Keratinocyte (primary cell): ENCODE measurements around the gene CDH9. TPM values are rescaled to one million over a fixed set of nuclear protein-coding genes. Genes with fewer than 3 reads are reported as not detected.

Source experiments
- DNase-seq: peaks from one replicate; pipeline ENCODE4 v3.0.0-alpha.2; 2011; ENCODE audit warnings: low read depth, missing footprints, low spot score
- FAIRE-seq: peaks from 2 replicates; lab custom pipeline; 2011; peaks lifted over from hg19 to GRCh38; lab: Jason Lieb, UNC
- H2AFZ ChIP-seq: 2 replicates; pipeline ENCODE4 v1.6.0; 2012; ENCODE audit warnings: low read length, control low read depth, inconsistent platforms; ENCODE audit not compliant: control insufficient read depth
- H3K27ac ChIP-seq: 2 replicates; pipeline ENCODE4 v1.5.1; 2011; ENCODE audit warnings: low read length; ENCODE audit not compliant: control insufficient read depth, insufficient read depth
- H3K27me3 ChIP-seq: 3 replicates; pipeline ENCODE4 v1.6.0; 2011; ENCODE audit warnings: low read length; ENCODE audit not compliant: control insufficient read depth, insufficient read depth; ENCODE audit errors: extremely low read depth
- H3K36me3 ChIP-seq, 2 experiments: 2 replicates in 1 of 2; 3 replicates in 1 of 2; pipeline ENCODE4 v1.5.1; 2011; ENCODE audit warnings: low read length in 2 of 2, mild to moderate bottlenecking in 1 of 2; ENCODE audit not compliant: control insufficient read depth in 2 of 2, insufficient read depth in 2 of 2; ENCODE audit errors: extremely low read depth in 1 of 2
- H3K4me1 ChIP-seq: 3 replicates; pipeline ENCODE4 v1.5.1; 2011; ENCODE audit warnings: low read length; ENCODE audit not compliant: control insufficient read depth, insufficient read depth; ENCODE audit errors: extremely low read depth
- H3K4me2 ChIP-seq: 3 replicates; pipeline ENCODE4 v1.6.0; 2011; ENCODE audit warnings: low read depth, low read length; ENCODE audit not compliant: control insufficient read depth, insufficient read depth; ENCODE audit errors: extremely low read depth
- H3K4me3 ChIP-seq, 3 experiments: fragments of 200-600 bp in 1 of 3; sonication (generic) in 1 of 3; 2 replicates in 2 of 3; 3 replicates in 1 of 3; pipeline ENCODE4 v1.5.1; 2011 to 2016; ENCODE audit warnings: low read length in 3 of 3, mild to moderate bottlenecking in 3 of 3, control low read depth in 2 of 3, inconsistent platforms in 1 of 3, low read depth in 1 of 3, mixed read lengths in 1 of 3, mixed run types in 1 of 3, moderate library complexity in 1 of 3; ENCODE audit not compliant: control insufficient read depth in 2 of 3, insufficient read depth in 2 of 3; ENCODE audit errors: extremely low read depth in 1 of 3
- H3K79me2 ChIP-seq: 2 replicates; pipeline ENCODE4 v1.6.0; 2012; ENCODE audit warnings: low read length; ENCODE audit not compliant: control insufficient read depth, insufficient read depth
- H3K9ac ChIP-seq: 3 replicates; pipeline ENCODE4 v1.6.0; 2011; ENCODE audit warnings: low read length; ENCODE audit not compliant: control insufficient read depth, insufficient read depth; ENCODE audit errors: extremely low read depth
- H3K9me1 ChIP-seq: 3 replicates; pipeline ENCODE4 v1.6.0; 2011; ENCODE audit warnings: low read length; ENCODE audit not compliant: control insufficient read depth, insufficient read depth; ENCODE audit errors: extremely low read depth
- H3K9me3 ChIP-seq: 2 replicates; pipeline ENCODE4 v1.5.1; 2012; ENCODE audit warnings: low read depth, low read length; ENCODE audit not compliant: control insufficient read depth
- H4K20me1 ChIP-seq: 3 replicates; pipeline ENCODE4 v1.6.0; 2011; ENCODE audit warnings: low read length; ENCODE audit not compliant: control insufficient read depth, insufficient read depth; ENCODE audit errors: extremely low read depth
- CTCF ChIP-seq, 3 experiments: IDR thresholded peaks in 1 of 3; conservative IDR thresholded peaks in 1 of 3; optimal IDR thresholded peaks in 1 of 3; 2 replicates in 2 of 3; 3 replicates in 1 of 3; pipeline versions ENCODE3 to v1.5.1; 2011; ENCODE audit warnings: low read length in 3 of 3, mild to moderate bottlenecking in 3 of 3, moderate library complexity in 2 of 3, control low read depth in 1 of 3, inconsistent platforms in 1 of 3; ENCODE audit not compliant: insufficient read depth in 2 of 3; ENCODE audit errors: extremely low read depth in 1 of 3
- EZH2 ChIP-seq: IDR thresholded peaks from one replicate; pipeline ENCODE4 v1.6.1; 2012; ENCODE audit warnings: inconsistent platforms, mild to moderate bottlenecking, low read length, moderate library complexity
- dilution Hi-C: fragments of 300-500 bp; cut with MboI; formaldehyde crosslinking; loops from one replicate; pipeline ENCODE4 v1.7.0; 2020; ENCODE audit warnings: low sequenced_read_pairs; ENCODE audit not compliant: extremely low pct_ligation_motif_present
- polyA plus RNA-seq, 5 experiments: library from polyadenylated mRNA; depleted of rRNA in 3 of 5; stranded (reverse) in 3 of 5; stranded (forward) in 1 of 5; unstranded in 1 of 5; fragments of >200 nt; gene quantifications; 1 replicate in 1 of 5; 2 replicates in 3 of 5; 3 replicates in 1 of 5; pipeline versions ENCODE4 v1.2.1 to v1.2.3, GENCODE V29; 2011 to 2012; ENCODE audit warnings: missing spikeins in 2 of 5, low read depth in 1 of 5, low replicate concordance in 1 of 5

Gene CDH9
- polyA plus RNA-seq, 1 donor (not counting 4 experiments of a cell fraction or from before 2014, with no cell fraction given), result not detected

GRCh38 chr5:26903469-26903868 is 134.9 kb downstream of the CDH9 start:
- no peaks in the 10 kb centered on the region for H3K9me1 ChIP-seq
- no peak overlapping the region for H3K4me3 ChIP-seq
- H3K9ac ChIP-seq, result no peak overlapping the region
- H3K79me2 ChIP-seq, result no peaks in the 10 kb centered on the region
- DNase-seq (no peak), FAIRE-seq (no peak)
- H3K4me2 ChIP-seq, result no peak overlapping the region
- no peaks in the 10 kb centered on the region for H3K4me1 ChIP-seq
- H3K36me3 ChIP-seq, result no peaks in the 10 kb centered on the region
- H3K9me3 ChIP-seq, result no peaks in the 10 kb centered on the region
- no peaks in the 10 kb centered on the region for H4K20me1 ChIP-seq
- dilution Hi-C loops, result no loop called here
- no peak overlapping the region for H3K27ac ChIP-seq
- TF ChIP-seq CTCF (optimal IDR thresholded peaks at IDR 0.05 in 1 of 3, IDR thresholded peaks at IDR 0.05 in 1 of 3, conservative IDR thresholded peaks at IDR 0.05 in 1 of 3; ENCODE audit: extremely low read depth in 1 of 3, insufficient read depth in 2 of 3, low read length in 3 of 3), result no peak
- no peak for TF ChIP-seq EZH2
- no peaks in the 10 kb centered on the region for H3K27me3 ChIP-seq
- no peak overlapping the region for H2AFZ ChIP-seq

GRCh38 chr5:26894719-26895263 is 143.6 kb downstream of the CDH9 start:
- Histone ChIP-seq H3K9ac (no peak overlapping the region), H3K4me1 (no peaks in the 10 kb centered on the region), H2AFZ (no peak overlapping the region), H3K27me3 (no peaks in the 10 kb centered on the region), H3K27ac (no peak overlapping the region), H3K4me2 (no peak overlapping the region), H4K20me1 (no peaks in the 10 kb centered on the region), H3K4me3 (no peak overlapping the region), H3K9me1 (no peaks in the 10 kb centered on the region), H3K79me2 (no peaks in the 10 kb centered on the region), H3K36me3 (no peaks in the 10 kb centered on the region), H3K9me3 (no peaks in the 10 kb centered on the region)
- dilution Hi-C loops, result no loop called here
- FAIRE-seq (no peak), DNase-seq (no peak)
- no peak for TF ChIP-seq CTCF (optimal IDR thresholded peaks at IDR 0.05 in 1 of 3, IDR thresholded peaks at IDR 0.05 in 1 of 3, conservative IDR thresholded peaks at IDR 0.05 in 1 of 3; ENCODE audit: extremely low read depth in 1 of 3, insufficient read depth in 2 of 3, low read length in 3 of 3)
- no peak for TF ChIP-seq EZH2
